Endothelial cell of hepatic sinusoid (primary cell): Measurements from ENCODE around the gene ASAP2.

Source experiments
- in situ Hi-C: cut with HindIII; loops from 2 replicates; pipeline ENCODE4 v1.10.0; 2017; ENCODE audit warnings: low sequenced_read_pairs

Gene ASAP2

DNA sequence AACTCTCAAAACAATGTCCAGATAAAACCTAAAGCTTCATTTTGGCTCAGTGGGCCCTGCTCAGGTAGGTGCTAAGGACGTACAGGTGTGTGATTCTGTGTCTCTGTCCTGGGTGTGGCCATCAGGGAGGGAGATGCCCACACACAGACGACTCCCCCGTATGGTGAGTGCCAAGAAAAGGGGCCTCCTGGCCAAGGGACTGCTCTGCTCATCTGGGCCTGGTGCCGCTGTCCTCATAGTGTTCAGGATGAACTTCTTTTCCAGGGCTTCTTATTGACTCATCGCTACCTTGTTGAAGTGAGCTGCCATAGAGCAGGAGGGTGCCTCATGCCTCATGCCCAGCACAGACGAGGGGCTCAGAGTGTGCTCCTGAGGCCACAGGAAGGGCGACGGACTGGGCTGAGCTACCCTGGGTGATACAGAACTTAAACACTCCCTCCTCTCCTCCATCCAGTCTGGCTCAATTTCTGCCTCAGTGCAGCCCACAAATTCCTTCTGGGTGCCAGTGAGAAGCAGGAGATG lies 158.9 kb downstream of the ASAP2 start:
- in situ Hi-C loops = no loop called here

DNA sequence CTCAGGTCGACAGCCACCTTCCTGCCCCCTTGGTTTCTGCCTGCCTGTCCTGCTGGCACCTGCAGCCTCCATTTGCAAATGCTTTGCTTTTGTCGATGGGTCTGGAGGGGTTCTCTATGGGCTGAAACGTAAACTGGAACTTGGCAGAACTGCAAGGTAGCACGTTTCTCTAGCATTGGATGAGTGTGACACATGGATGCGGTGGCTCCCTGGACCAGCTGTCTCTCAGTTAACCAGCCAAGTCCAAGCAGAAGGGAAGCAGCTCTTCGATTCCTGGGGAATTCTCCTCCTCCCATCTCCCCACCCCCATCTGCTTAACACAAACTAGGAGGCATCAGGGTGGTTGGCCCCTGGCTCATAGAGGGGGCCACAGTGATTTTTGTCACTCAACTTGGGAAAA lies 159.4 kb downstream of the ASAP2 start:
- in situ Hi-C loops = no loop called here

DNA sequence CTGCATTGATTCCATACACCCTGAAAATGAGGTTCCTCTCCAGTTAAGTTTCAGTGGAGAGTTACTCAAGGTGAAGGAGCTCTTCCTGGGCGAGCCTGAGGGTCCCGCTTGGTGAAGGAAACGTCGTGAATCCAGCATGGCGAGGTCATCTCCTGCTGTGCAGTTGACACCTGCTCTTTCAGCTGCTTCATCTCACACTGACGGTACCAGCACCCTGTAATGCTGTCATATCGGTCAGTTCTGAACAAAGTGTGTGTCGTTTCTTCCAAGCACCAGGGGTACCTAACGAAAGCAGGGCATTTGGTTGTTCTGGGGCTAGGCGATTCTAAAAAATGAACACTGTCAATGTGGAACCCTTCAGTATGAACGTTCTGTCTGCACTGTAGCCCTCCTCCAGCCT lies 164.1 kb downstream of the ASAP2 start:
- in situ Hi-C loops = no loop called here

DNA sequence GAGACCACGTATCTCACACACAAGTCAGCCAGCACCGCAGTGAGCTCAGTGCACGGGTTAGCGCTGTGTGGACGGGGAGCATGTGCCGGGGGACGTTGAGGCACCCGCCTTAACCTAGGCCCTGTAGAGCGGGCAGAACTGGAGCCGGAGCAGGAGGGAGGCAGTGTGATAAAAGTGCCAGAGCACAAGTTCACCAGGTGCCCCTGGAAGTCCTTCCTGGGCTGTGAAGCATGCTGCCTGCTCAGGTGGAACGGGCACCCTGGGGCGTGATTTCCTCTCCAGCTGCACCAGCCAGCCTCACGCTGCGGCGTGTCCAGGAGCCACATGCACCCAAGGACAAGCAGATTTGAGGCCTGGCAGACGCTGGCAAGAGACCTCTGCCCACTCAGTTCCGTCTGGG lies 166.4 kb downstream of the ASAP2 start:
- in situ Hi-C loops = no loop called here

DNA sequence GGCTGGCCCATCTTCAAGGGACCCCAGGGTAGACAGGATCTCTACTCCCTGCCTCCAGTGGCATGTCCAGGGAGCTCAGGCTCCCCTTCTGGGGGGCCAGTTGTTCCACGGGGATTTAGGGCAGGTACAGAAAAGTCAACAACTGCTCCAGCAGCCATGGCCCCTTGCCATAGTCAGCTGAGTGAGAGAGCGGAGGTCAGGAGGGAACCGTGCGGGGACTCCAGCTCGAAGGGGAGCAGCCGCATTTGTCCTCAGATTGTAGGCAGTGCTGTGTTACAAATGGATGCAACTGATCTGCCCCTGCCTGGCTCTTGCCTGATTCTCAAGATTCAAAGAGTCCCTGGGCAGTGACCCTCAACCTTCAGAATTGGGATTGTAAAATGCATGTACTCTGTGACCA lies 166.9 kb downstream of the ASAP2 start:
- in situ Hi-C loops = no loop called here

DNA sequence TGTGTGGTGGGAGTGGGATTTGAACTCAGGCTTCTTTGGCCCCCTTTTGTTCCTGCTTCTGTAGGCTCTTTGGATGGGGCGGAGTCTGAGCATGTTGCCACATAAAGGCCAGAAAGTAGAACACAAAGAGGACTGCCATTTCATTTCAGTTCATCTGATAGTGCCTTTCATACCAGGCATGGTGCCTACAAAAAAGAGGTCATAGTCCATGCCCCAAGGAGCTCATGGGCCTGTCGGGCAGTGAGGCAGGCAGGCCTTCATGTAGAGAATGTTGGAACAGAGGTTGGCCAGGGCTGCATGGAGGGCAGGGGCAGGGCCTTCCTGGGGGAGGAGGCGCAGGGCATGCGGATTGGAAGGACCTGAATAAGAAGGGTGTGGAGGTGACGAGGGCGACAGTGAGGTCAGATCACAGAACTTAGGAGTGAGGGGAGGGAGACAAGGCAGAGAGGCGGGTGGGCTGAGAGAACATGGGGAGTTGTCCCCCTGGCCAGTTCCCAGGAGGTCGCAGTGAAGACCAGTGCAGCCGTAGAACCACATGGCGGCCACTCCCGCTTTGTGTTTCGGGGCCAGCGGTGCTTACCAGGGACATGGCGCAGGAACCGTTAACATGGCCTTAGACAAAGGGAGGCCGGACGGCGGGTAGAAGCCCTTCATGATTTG lies 167.6 kb downstream of the ASAP2 start:
- in situ Hi-C loops = no loop called here

DNA sequence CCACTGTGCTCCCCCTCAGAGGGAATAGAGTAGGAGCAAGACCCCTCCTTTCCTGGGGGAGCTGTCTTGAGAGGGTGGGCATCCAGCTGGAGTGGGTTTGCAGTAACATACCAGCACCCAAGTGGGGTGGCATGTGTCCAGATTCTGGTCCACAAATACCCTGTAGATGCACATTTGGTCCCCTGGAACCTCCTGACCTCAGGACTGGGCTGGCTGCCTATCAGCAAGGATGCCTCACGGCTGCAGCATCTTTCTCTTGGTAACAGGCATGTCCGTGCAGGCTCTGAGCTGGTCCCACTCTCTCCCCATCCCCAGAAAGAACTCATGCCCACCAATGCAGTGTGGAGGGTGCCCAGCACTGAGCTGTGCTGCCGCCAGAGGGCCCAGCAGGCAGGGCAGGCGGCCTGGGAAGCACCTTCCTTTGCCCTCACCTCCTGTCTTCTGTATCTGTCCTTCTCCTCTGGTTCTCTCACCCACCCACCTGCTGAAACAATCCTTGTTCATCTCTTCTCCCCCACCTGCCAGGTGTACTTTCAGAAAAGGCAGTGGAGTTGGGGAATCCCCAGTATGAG lies 169.3 kb downstream of the ASAP2 start:
- in situ Hi-C loops = no loop called here

DNA sequence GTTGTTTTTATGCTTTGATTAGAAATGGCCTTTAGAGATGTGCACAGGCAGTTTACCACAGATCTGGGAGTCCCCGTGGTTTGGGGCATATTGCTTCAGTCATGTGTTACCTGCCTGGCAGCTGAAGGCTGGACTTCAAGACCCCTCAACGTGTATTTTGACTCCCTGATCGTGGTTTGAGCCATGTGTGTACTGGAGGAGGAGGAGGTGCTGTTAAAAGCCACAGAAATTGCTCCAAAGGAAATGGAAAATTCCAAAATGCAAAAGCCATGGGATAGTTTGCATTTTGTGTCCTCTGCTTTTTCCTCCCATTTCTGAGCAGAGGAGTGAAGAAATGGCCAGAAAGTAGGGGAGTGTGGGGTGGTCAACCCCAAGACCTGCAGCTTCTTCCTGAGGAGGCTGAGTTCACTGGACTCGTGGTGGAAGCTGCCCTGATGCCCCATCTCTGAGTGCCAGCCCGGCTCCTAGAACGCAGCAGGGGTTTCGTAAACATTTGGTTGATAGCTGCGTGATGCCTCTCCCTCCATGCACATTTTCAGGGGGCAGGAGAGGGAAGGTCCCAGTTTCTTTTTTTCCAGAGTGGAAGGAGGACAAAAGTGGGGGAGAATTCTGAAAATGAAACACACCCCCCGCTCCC lies 171.0 kb downstream of the ASAP2 start:
- in situ Hi-C loops = no loop called here

DNA sequence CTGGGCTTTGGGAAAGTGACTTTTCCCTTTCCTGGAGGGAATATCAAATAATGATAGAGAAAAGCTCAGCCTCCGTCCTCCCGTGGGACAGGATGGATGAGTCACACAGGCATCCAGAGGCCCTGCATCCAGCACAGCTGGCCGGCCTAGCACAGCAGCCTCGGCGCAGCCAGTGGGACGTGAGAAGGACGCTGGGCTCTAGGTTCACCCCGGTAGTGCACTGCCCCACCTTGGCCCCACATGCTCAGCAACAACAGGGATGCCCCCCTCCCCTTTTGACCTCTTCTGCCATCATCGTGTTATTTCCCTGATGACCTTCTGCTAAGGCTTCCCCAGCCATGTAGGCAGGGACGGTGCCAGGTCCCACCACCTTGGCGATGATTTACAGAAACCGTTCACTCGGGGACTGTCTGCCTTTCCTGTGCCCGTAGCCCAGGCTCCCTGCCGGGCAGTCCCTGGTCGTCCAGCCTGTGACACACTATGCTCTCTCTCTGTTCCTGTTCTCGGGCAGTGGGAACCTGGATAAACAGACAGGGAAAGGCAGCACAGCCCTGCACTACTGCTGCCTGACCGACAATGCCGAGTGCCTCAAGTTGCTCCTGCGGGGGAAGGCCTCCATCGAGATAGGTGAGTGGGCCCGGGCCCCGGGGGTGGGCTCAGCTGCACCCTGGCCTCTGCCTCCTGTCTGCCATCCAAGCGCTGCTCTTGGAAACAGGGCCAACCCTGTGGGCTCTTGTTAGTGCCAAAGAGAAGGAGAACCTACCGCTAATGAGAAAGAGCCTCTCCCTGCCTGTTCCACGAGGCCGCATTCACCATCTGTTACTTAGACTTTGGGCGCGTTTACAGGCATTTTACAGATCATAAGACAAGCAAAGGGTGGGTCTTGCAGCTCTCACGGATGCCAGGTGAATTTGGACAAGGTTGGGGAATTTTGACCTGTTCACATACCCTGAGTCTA lies 172.1 kb downstream of the ASAP2 start:
- in situ Hi-C loops = no loop called here

DNA sequence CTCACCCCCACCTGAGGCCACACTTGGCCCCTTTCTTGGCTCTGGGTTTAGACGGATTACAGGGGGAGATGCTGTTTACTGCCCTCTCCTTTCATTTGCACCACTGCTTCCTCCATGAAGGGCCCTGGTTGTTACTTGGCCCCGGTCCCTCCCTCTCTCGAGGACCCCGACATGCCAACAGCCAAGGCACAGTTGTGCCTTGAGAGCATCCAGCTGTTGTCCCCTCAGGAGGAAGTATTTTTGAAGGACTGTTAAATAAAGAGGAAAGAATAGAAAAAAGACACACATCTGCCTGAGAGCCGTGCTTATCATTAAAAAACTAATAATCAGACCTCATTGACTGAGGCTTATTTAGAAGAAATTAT lies 172.8 kb downstream of the ASAP2 start:
- in situ Hi-C loops = no loop called here

DNA sequence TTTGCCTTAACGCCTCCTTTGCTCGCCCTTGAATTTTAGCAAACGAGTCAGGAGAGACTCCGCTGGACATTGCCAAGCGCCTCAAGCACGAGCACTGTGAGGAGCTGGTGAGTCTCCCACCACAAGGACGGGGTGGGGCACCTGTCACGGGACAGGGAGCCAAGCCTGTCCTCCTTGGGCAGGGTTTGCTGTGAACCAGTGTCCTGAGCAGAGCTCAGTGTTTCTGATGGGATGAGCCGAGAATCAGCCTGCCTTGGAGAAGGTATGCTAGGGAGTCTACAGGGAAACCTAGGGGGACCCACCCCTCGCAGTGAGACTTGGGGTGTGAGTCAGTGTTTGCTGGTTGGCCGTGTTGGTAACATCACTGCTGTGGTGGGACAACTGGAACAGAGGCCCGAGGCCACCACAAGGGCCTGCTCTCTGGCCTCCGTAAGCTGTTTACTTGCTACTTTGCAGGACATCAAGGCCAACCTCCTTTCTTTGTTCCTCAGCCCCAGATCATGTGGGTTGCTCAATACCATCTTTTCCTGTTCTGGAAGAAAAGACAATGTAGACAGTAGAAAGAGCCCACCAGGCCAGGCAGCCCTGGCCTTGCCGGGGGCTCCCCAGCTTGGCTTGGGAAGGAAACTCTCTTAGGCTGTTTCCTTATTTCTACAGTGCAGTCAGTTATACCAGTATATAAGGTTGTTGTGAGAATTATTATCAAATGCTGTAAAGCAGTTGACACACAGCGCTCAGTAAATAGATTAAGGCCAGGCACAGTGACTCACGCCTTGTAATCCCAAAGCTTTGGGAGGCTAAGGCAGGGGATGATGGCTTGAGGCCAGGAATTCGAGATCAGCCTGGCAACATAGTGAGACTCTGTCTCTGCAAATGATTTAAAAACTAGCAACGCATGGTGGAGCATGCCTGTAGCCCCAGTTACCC lies 174.4 kb downstream of the ASAP2 start:
- in situ Hi-C loops = no loop called here

DNA sequence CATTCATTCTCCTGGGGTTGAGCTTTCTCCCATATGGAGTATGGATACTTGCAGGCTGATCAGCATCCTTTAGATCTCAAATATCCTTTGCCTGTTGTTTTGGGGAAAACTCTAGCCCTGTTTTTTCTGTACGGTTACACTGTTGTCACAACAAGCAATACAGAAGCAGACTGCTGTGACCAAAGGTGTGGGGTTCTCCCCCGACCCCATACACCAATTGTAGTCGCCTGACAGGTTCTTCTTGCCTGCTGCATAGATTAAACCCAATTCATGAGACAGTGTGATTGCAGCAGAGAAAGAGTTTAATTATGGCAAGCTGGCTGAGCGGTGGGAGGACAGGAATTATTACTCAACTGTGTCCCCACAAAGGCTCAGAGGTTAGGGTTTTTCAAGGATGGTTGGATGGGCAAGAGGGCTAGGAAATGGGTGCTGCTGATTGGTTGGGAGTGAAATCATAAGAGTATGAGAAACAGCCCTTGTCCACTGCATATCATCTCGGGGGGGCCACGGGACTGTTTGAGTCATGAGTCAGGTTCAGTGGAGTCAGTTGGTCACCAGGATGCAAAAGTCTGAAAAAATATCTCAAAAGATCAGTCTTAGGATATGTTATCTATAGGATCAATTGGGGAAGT lies 176.1 kb downstream of the ASAP2 start:
- in situ Hi-C loops = no loop called here

DNA sequence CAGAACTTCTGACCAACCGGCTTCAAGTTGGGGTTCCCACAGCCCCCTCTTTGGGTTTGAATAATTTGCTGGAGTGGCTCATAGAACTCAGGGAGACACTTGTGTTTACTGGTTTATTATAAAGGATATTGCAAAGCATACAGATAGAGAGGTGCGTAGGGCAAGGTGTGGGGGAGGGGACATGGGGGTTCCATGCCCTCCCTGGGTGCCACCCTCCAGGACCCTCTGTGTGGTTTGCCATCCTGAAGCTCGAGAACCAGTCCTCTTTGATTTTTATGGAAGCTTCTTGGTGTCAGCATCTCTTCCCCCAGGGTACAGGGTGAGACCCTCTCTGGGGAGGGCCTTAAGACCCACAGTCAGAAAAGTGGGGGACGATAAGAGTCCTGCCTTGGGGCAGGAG lies 177.9 kb downstream of the ASAP2 start:
- in situ Hi-C loops = no loop called here

DNA sequence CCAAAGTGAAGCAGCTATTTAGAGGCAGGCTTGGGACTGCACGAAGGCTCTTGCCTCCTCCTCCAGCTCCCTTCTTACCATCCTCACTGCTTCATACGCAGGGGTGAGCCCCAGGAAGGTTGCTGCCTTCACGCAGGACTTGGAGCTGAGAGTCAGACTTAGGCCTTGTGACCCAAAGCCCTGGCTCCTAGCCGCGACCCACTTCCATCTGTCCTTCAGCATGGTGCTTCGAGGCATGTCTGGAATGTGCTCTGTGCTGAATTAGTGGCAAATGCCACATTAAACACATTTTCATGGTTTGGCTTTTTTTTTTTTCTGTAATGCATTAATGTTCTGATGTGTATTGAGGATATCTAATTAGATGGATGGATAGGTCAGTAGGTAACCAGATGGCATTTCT lies 179.2 kb downstream of the ASAP2 start:
- in situ Hi-C loops = no loop called here

DNA sequence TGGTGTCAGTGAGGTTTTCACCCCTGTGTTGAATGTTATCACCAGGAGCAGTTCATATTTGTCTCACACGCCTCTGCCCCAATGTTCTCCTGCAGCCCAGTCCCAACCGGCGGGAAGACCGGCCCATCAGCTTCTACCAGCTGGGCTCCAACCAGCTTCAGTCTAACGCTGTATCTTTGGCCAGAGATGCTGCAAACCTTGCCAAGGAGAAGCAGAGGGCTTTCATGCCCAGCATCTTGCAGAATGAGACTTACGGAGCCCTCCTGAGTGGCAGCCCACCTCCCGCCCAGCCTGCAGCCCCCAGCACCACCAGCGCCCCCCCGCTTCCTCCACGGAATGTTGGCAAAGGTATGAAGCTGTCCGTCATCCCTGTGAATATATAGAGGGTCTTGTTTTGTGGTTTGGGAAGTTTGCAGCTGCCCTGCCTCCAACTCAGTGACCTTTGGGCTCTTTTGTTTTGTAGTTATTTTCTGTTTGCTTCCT lies 181.6 kb downstream of the ASAP2 start:
- in situ Hi-C loops = no loop called here

DNA sequence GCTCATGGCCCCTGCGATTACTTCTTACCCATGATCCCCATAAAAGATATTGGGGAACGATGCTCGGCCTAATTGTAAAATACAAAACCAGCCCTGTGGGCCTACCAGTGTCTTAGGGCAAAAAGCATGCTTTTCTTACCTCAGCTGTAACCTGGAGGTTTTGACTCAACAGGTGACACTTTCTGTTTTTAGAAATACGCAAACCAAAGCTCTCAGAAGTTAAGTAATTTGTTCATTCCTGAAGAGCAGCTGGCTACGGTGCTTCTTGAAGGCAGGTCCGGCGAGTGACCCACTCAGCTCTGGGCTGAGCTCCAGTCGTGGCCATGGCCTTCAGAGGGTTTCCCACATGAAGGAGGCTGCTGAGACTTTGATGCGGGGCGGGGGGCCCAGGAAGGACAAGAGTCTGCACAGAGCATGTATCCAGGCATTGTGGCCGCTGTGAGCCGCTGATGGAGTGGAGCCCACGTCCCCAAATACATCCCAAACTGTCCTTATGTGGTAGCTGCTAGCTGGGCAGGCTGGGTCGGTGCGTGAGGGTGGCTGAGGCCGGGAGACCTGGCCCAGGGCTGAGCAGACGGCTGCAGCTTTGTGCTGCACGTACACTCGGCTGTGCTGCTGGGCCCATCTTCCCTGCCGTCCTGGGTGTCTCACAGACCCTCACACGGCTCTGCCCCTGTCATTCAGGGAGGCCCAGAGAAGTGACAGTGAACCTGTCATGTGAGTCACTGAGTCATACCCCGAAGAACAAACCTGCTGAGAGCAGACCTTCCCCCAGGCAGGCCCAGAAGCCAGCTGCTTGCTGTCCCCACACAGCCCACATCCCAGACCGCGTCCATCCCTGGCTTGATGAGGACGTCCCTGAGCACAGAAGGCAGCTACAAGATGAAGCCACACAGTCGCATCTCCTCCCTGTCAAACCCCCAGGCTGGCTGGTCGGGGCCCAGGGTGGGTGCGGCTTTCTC lies 182.6 kb downstream of the ASAP2 start:
- in situ Hi-C loops = no loop called here

DNA sequence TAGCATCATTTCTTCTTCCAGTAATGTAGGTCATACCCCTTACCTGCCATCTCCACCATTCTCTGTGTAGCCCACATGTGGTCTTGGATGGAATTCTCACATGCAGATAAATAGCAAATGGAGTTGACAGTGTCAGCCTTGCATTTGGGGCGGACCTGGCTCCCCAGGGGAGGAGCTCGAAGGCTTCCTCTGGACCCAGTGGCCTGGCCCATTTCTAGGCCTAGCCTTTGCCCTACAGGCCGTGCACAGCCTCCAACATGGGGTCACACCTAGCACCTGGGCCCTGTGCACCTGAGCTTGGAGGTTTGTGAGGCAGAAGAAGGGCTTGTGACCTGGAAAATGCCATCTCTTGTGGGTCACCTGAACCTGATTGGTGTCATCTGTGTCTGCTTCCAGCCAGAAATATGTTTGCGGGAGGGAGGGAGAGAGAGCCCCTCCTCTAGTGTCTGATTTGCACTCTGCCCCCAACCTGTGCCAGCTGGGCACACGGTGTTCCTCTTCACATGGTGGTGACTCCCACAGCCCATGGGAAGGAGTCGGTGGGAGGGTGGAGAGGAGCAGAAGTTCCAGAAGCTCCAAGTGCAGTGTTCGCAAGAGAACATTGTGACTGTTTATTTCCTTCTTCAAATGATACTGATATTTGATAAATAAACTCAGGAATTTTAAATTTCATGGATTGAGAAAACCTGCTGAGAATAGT lies 183.7 kb downstream of the ASAP2 start:
- in situ Hi-C loops = no loop called here

DNA sequence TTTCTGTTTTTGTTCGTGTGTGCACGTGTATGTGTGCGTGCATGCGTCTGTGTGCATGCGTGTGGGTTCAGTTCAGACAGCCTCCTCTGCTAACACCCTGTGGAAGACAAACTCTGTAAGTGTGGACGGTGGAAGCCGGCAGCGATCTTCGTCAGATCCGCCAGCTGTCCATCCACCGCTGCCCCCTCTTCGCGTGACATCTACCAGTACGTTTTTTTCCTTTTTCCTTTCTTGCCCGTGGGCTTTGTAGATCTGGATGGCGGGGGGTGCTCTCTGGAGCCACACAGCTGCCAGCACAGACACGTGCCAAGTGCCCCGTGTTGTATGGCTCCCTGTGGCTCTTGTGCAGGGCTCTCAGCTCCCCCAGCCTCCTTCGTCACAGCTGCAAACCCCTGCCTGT lies 184.4 kb downstream of the ASAP2 start:
- in situ Hi-C loops = no loop called here
